Dorsolateral prefrontal cortex (tissue), 118 donors: ENCODE measurements around the gene TRABD2B. TPM values are rescaled to one million over a fixed set of nuclear protein-coding genes. Genes with fewer than 3 reads are reported as not detected.

Source experiments
- total RNA-seq, 120 experiments: library from RNA; stranded (reverse); gene quantifications; one replicate each; pipeline versions ENCODE4 v1.2.3 to v1.2.4, GENCODE V29; 2022

TRABD2B gene
- total RNA-seq, 120 experiments from 2014 or later = 0.06 to 2.1 (median 0.31) TPM; not detected in 13

Other genes starting within 250 kb of the TRABD2B start
- gene SLC5A9, start 225.3 kb upstream of the TRABD2B start, total RNA-seq = under 1 TPM in 11 of 120 experiments, not detected in 109; 0.23 to 0.96 (median 0.40) TPM